T-helper 1 cell treated with Interleukin-12 subunit alpha and Interleukin-12 subunit beta and Interleukin-4 antibody, amounts not matched to agents 30 μg/mL and 1 μg/mL, for 36 hours (primary cell): ENCODE measurements around the gene LRRFIP1.

Experiments used
- H3K27ac Mint-ChIP-seq: one replicate; pipeline ENCODE4 v1.8.0; 2021; ENCODE audit warnings: mild to moderate bottlenecking, mixed read lengths
- H3K27me3 Mint-ChIP-seq: one replicate; pipeline ENCODE4 v1.8.0; 2021; ENCODE audit warnings: low read depth, mixed read lengths
- H3K36me3 Mint-ChIP-seq: one replicate; pipeline ENCODE4 v1.8.0; 2021; ENCODE audit warnings: low read depth, mixed read lengths
- H3K4me1 Mint-ChIP-seq: one replicate; pipeline ENCODE4 v1.8.0; 2021; ENCODE audit warnings: low read depth, mixed read lengths
- H3K4me3 Mint-ChIP-seq: one replicate; pipeline ENCODE4 v1.8.0; 2021; ENCODE audit warnings: mild to moderate bottlenecking, moderate library complexity, mixed read lengths
- H3K9me3 Mint-ChIP-seq: one replicate; pipeline ENCODE4 v1.8.0; 2021; ENCODE audit warnings: mixed read lengths

The LRRFIP1 gene

GRCh38 chr2:237669283-237669627 lies 41.9 kb downstream of the LRRFIP1 start:
- no peak overlapping the region for H3K27ac Mint-ChIP-seq
- no peak overlapping the region for H3K4me3 Mint-ChIP-seq
- H3K4me1 Mint-ChIP-seq: peaks cover 20% of the 10 kb centered on the region
- H3K36me3 Mint-ChIP-seq: no peaks in the 10 kb centered on the region
- H3K27me3 Mint-ChIP-seq: peaks cover 39% of the 10 kb centered on the region
- no peaks in the 10 kb centered on the region for H3K9me3 Mint-ChIP-seq

- no peak overlapping the region for H3K4me3 Mint-ChIP-seq
- H3K27me3 Mint-ChIP-seq: peaks cover 36% of the 10 kb centered on the region
- no peaks in the 10 kb centered on the region for H3K36me3 Mint-ChIP-seq
- H3K4me1 Mint-ChIP-seq: peaks cover 25% of the 10 kb centered on the region
- H3K9me3 Mint-ChIP-seq: no peaks in the 10 kb centered on the region
- no peak overlapping the region for H3K27ac Mint-ChIP-seq
Measured at GRCh38 chr2:237669628-237670392, 42.4 kb downstream of the LRRFIP1 start.

GRCh38 chr2:237670641-237671040 lies 43.3 kb downstream of the LRRFIP1 start:
- Mint-ChIP-seq H3K27me3 (peaks cover 36% of the 10 kb centered on the region), H3K9me3 (no peaks in the 10 kb centered on the region), H3K27ac (no peak overlapping the region), H3K36me3 (no peaks in the 10 kb centered on the region), H3K4me3 (no peak overlapping the region), H3K4me1 (peaks cover 33% of the 10 kb centered on the region)

- no peaks in the 10 kb centered on the region for H3K9me3 Mint-ChIP-seq
- peaks cover 32% of the 10 kb centered on the region for H3K27me3 Mint-ChIP-seq
- H3K4me3 Mint-ChIP-seq: no peak overlapping the region
- peaks cover 39% of the 10 kb centered on the region for H3K4me1 Mint-ChIP-seq
- H3K27ac Mint-ChIP-seq: no peak overlapping the region
- H3K36me3 Mint-ChIP-seq: no peaks in the 10 kb centered on the region
Measured at GRCh38 chr2:237671466-237672138, 44.2 kb downstream of the LRRFIP1 start.

- H3K27ac Mint-ChIP-seq: peak overlapping the region; percentile 87
- H3K4me3 Mint-ChIP-seq: no peak overlapping the region
- no peaks in the 10 kb centered on the region for H3K9me3 Mint-ChIP-seq
- H3K36me3 Mint-ChIP-seq: no peaks in the 10 kb centered on the region
- H3K27me3 Mint-ChIP-seq: peaks cover 24% of the 10 kb centered on the region
- peaks cover 42% of the 10 kb centered on the region for H3K4me1 Mint-ChIP-seq
Measured at GRCh38 chr2:237672731-237673129, 45.3 kb downstream of the LRRFIP1 start.

GRCh38 chr2:237673130-237674001 lies 46.0 kb downstream of the LRRFIP1 start:
- peaks cover 19% of the 10 kb centered on the region for H3K27me3 Mint-ChIP-seq
- peak overlapping the region; percentile 87 for H3K27ac Mint-ChIP-seq
- peak overlapping the region; percentile 78 for H3K4me3 Mint-ChIP-seq
- H3K36me3 Mint-ChIP-seq: no peaks in the 10 kb centered on the region
- peaks cover 42% of the 10 kb centered on the region for H3K4me1 Mint-ChIP-seq
- no peaks in the 10 kb centered on the region for H3K9me3 Mint-ChIP-seq

- Mint-ChIP-seq H3K27ac (peak overlapping the region; percentile 87), H3K4me1 (peaks cover 45% of the 10 kb centered on the region), H3K9me3 (no peaks in the 10 kb centered on the region), H3K4me3 (peak overlapping the region; percentile 70), H3K27me3 (peaks cover 12% of the 10 kb centered on the region), H3K36me3 (no peaks in the 10 kb centered on the region)
Measured at GRCh38 chr2:237674731-237675276, 47.4 kb downstream of the LRRFIP1 start.

- Mint-ChIP-seq H3K27me3 (peaks cover 8% of the 10 kb centered on the region), H3K9me3 (no peaks in the 10 kb centered on the region), H3K27ac (peak overlapping the region; percentile 87), H3K36me3 (no peaks in the 10 kb centered on the region), H3K4me1 (peaks cover 45% of the 10 kb centered on the region), H3K4me3 (peak overlapping the region; percentile 70)
Measured at GRCh38 chr2:237675316-237675715, 47.9 kb downstream of the LRRFIP1 start.

- Mint-ChIP-seq H3K9me3 (no peaks in the 10 kb centered on the region), H3K4me1 (peaks cover 19% of the 10 kb centered on the region), H3K36me3 (peaks cover under 1% of the 10 kb centered on the region), H3K4me3 (no peak overlapping the region), H3K27ac (no peak overlapping the region), H3K27me3 (no peaks in the 10 kb centered on the region)
Measured at GRCh38 chr2:237680702-237681478, 53.5 kb downstream of the LRRFIP1 start.

- Mint-ChIP-seq H3K27ac (no peak overlapping the region), H3K27me3 (no peaks in the 10 kb centered on the region), H3K36me3 (peaks cover 1% of the 10 kb centered on the region), H3K4me1 (peaks cover 17% of the 10 kb centered on the region), H3K9me3 (no peaks in the 10 kb centered on the region), H3K4me3 (no peak overlapping the region)
Measured at GRCh38 chr2:237682151-237682550, 54.8 kb downstream of the LRRFIP1 start.

GRCh38 chr2:237682856-237683670 lies 55.7 kb downstream of the LRRFIP1 start:
- H3K27me3 Mint-ChIP-seq: no peaks in the 10 kb centered on the region
- H3K9me3 Mint-ChIP-seq: no peaks in the 10 kb centered on the region
- peaks cover 22% of the 10 kb centered on the region for H3K4me1 Mint-ChIP-seq
- H3K36me3 Mint-ChIP-seq: peaks cover 1% of the 10 kb centered on the region
- H3K27ac Mint-ChIP-seq: no peak overlapping the region
- H3K4me3 Mint-ChIP-seq: no peak overlapping the region

GRCh38 chr2:237685408-237685807 lies 58.0 kb downstream of the LRRFIP1 start:
- Mint-ChIP-seq H3K4me3 (no peak overlapping the region), H3K9me3 (no peaks in the 10 kb centered on the region), H3K4me1 (peaks cover 37% of the 10 kb centered on the region), H3K27ac (no peak overlapping the region), H3K27me3 (no peaks in the 10 kb centered on the region), H3K36me3 (peaks cover 1% of the 10 kb centered on the region)

- Mint-ChIP-seq H3K9me3 (no peaks in the 10 kb centered on the region), H3K4me1 (peaks cover 40% of the 10 kb centered on the region), H3K27ac (peak overlapping the region; percentile 100), H3K4me3 (no peak overlapping the region), H3K27me3 (no peaks in the 10 kb centered on the region), H3K36me3 (peaks cover 1% of the 10 kb centered on the region)
Measured at GRCh38 chr2:237686659-237687136, 59.3 kb downstream of the LRRFIP1 start.
